Panc1 (cell line): Measurements from ENCODE around the gene MRPS33. TPM values are rescaled to one million over a fixed set of nuclear protein-coding genes. Genes with fewer than 3 reads are reported as not detected.
"Not testable (repeated sequence)": the region's sequence is repeated elsewhere in the genome, so short reads cannot be mapped to it uniquely, and the experiment has no call there.

Source experiments
- ATAC-seq: fragments of 200-7000 bp; cut with Tn5 transposase; 2 replicates; pipeline ENCODE4 v1.9.1; 2020; ENCODE audit warnings: mild to moderate bottlenecking, moderate library complexity
- BruUV-seq: library from RNA; stranded (reverse); fragments of 400-500 nt; replicated peaks from 2 replicates; lab custom pipeline; 2021; lab: Mats Ljungman, UMichigan
- CTCF ChIA-PET: fragments of 300-600 bp; sonication (Branson Sonifier 250); formaldehyde crosslinking; loops from one replicate; lab custom pipeline; 2022; ENCODE audit warnings: antibody characterized with exemption; lab: Charles Lee
- POLR2A ChIA-PET: fragments of 300-600 bp; sonication (Branson Sonifier 250); formaldehyde crosslinking; loops from one replicate; lab custom pipeline; 2022; ENCODE audit warnings: antibody characterized with exemption; lab: Charles Lee
- DNase-seq: peaks from one replicate; pipeline ENCODE4 v3.0.0-alpha.2; 2010; ENCODE audit warnings: low read depth, low spot score
- H3K27ac ChIP-seq: 2 replicates; pipeline ENCODE4 v1.5.1; 2011; ENCODE audit warnings: mild to moderate bottlenecking, low read length, inconsistent platforms
- H3K27me3 ChIP-seq: fragments of 200-500 bp; sonication (Bioruptor generic); 2 replicates; pipeline ENCODE4 v1.6.0; 2014; ENCODE audit warnings: low read length, inconsistent platforms; ENCODE audit not compliant: control insufficient read depth, insufficient read depth
- H3K36me3 ChIP-seq: fragments of 200-500 bp; sonication (Bioruptor generic); 2 replicates; pipeline ENCODE4 v1.5.1; 2014; ENCODE audit warnings: inconsistent platforms, mild to moderate bottlenecking, low read length, moderate library complexity; ENCODE audit not compliant: control insufficient read depth, insufficient read depth
- H3K4me1 ChIP-seq: 2 replicates; pipeline ENCODE4 v1.5.1; 2011; ENCODE audit warnings: inconsistent platforms, mild to moderate bottlenecking, low read length, moderate library complexity; ENCODE audit not compliant: control insufficient read depth, insufficient read depth
- H3K4me3 ChIP-seq, 2 experiments: 2 replicates each; pipeline ENCODE4 v1.5.1; 2011 to 2012; ENCODE audit warnings: low read depth in 2 of 2, low read length in 2 of 2, mild to moderate bottlenecking in 2 of 2, inconsistent platforms in 1 of 2, moderate library complexity in 1 of 2
- H3K9me3 ChIP-seq: fragments of 200-500 bp; sonication (Bioruptor generic); 2 replicates; pipeline ENCODE4 v1.5.1; 2014; ENCODE audit warnings: low read depth, mild to moderate bottlenecking, inconsistent platforms, low read length, moderate library complexity; ENCODE audit not compliant: control insufficient read depth, insufficient read depth
- CTCF ChIP-seq: fragments of 450-650 bp; IDR thresholded peaks from 2 replicates; pipeline ENCODE4 v1.5.1; 2017; ENCODE audit warnings: mild to moderate bottlenecking
- POLR2AphosphoS5 ChIP-seq: IDR thresholded peaks from 2 replicates; pipeline ENCODE4 v1.6.1; 2012; ENCODE audit warnings: mild to moderate bottlenecking, low read depth, low read length, moderate library complexity
- REST ChIP-seq, 2 experiments: IDR thresholded peaks; 2 replicates each; pipeline ENCODE4 v1.6.1; 2011 to 2012; ENCODE audit warnings: low read depth in 2 of 2, control low read depth in 1 of 2, low read length in 1 of 2, mild to moderate bottlenecking in 1 of 2, moderate library complexity in 1 of 2; ENCODE audit not compliant: insufficient read depth in 1 of 2
- SIN3A ChIP-seq: IDR thresholded peaks from 2 replicates; pipeline ENCODE4 v1.6.1; 2012; ENCODE audit warnings: low read depth, mild to moderate bottlenecking, low read length, moderate library complexity, borderline replicate concordance; ENCODE audit not compliant: insufficient read depth
- TCF7L2 ChIP-seq: IDR thresholded peaks from 2 replicates; pipeline ENCODE4 v1.6.1; 2011; ENCODE audit warnings: mild to moderate bottlenecking, low read depth, low read length, inconsistent platforms
- in situ Hi-C: cut with HindIII; loops from 2 replicates; pipeline ENCODE4 v1.10.0; 2016; ENCODE audit warnings: low sequenced_read_pairs, low pct_unique_long_range_greater_than_20kb
- intact Hi-C: fragments of 100-400 bp; cut with micrococcal nuclease; formaldehyde crosslinking; loops from one replicate; pipeline ENCODE4 v1.10.0; 2022; ENCODE audit not compliant: unreplicated experiment
- total RNA-seq: library from RNA; stranded (reverse); gene quantifications from one replicate; pipeline ENCODE4 v1.2.1, GENCODE V29; 2021; ENCODE audit not compliant: unreplicated experiment

Gene MRPS33
- total RNA-seq, 1 experiment from 2014 or later, result 68.8 TPM

- Histone ChIP-seq H3K27ac (no peak overlapping the region), H3K4me3 (no peak overlapping the region), H3K4me1 (no peaks in the 10 kb centered on the region), H3K9me3 (no peaks in the 10 kb centered on the region), H3K27me3 (no peaks in the 10 kb centered on the region), H3K36me3 (no peaks in the 10 kb centered on the region)
- in situ Hi-C loops (no loop called here), intact Hi-C loops (no loop called here)
- ATAC-seq, result no peak
- no TSS peak for BruUV-seq
- no peak for DNase-seq
- ChIA-PET CTCF (no interaction called here), POLR2A (no interaction called here)
- TF ChIP-seq REST (IDR thresholded peaks at IDR 0.05; ENCODE audit: insufficient read depth in 1 of 2, low read depth in 2 of 2, low read length in 1 of 2) (no peak), SIN3A (no peak), CTCF (no peak), POLR2AphosphoS5 (no peak), TCF7L2 (no peak)
Measured at GRCh38 chr7:140961117-140961516, 53.6 kb downstream of the MRPS33 start.

- H3K9me3 ChIP-seq, DNase-seq, CTCF ChIA-PET, H3K4me1 ChIP-seq, in situ Hi-C loops, H3K36me3 ChIP-seq, POLR2A ChIA-PET, H3K27ac ChIP-seq, intact Hi-C loops, H3K27me3 ChIP-seq, BruUV-seq, ATAC-seq, H3K4me3 ChIP-seq: not testable (repeated sequence)
Measured at GRCh38 chr7:140956997-140957396, 57.8 kb downstream of the MRPS33 start.

Other genes with a start within 250 kb of the MRPS33 start
- gene BRAF, start 90.0 kb downstream of the MRPS33 start, total RNA-seq, result 26.3 TPM
- 0.39 TPM for gene TMEM178B, start 59.1 kb upstream of the MRPS33 start, total RNA-seq